ENCODE results near the gene KCNQ1. TPM values are rescaled to one million over a fixed set of nuclear protein-coding genes. Genes with fewer than 3 reads are reported as not detected.

Gene KCNQ1
- total and polyA plus RNA-seq, 2 of the 13 experiments (the other 11 are each of a cell fraction or from before 2014, with no cell fraction given), result 0.02 to 0.08 TPM

DNA sequence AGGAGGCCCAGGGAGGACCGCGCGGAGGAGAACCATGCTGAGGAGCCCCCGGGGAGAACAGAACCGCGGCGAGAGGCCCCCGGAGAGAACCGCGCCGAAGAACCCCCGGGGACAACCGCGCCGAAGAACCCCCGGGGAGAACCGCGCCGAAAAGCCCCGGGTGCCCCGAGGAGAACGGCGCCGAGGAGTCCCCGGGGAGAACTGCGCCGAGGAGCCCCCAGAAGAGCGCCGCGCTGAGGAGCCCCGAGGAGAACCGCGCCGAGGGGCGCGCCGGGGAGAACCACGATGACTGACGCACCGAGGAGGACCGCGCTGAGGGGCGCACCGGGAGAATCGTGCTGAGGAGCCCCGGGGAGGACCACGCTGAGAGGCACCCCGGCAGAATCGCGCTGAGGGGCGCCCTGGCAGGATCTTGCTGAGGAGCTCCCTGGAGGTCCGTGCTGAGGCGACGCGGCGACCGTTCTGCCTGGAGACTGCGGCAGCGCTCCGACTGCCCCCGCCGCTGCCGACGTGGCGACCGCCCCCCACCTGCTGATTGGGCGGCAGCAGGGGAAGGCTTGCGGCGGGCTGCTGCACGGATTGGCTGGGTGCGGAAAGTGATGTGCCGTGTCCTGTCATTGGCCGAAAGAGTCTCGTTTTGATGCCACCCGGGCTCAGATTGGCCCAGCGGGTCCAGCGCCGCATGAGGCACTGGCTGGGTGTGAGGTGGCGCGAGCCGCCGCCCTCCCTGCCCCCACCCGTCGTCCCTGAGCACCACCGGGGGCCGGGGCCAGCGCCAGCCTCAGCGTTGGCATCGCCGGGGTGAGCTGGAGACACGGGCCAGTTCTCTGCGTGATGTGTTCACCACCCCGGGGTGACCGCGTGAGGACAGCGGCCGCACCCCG is 255.0 kb downstream of the KCNQ1 start, which contains the start of gene KCNQ1OT1 (continued):
- TF ChIP-seq, protein P1, sequence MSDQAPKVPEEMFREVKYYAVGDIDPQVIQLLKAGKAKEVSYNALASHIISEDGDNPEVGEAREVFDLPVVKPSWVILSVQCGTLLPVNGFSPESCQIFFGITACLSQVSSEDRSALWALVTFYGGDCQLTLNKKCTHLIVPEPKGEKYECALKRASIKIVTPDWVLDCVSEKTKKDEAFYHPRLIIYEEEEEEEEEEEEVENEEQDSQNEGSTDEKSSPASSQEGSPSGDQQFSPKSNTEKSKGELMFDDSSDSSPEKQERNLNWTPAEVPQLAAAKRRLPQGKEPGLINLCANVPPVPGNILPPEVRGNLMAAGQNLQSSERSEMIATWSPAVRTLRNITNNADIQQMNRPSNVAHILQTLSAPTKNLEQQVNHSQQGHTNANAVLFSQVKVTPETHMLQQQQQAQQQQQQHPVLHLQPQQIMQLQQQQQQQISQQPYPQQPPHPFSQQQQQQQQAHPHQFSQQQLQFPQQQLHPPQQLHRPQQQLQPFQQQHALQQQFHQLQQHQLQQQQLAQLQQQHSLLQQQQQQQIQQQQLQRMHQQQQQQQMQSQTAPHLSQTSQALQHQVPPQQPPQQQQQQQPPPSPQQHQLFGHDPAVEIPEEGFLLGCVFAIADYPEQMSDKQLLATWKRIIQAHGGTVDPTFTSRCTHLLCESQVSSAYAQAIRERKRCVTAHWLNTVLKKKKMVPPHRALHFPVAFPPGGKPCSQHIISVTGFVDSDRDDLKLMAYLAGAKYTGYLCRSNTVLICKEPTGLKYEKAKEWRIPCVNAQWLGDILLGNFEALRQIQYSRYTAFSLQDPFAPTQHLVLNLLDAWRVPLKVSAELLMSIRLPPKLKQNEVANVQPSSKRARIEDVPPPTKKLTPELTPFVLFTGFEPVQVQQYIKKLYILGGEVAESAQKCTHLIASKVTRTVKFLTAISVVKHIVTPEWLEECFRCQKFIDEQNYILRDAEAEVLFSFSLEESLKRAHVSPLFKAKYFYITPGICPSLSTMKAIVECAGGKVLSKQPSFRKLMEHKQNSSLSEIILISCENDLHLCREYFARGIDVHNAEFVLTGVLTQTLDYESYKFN (CRISPR knock-in tag; conservative IDR thresholded peaks at IDR 0.05), result no peak
- TF ChIP-seq ZMYM4 (CRISPR knock-in tag; IDR thresholded peaks at IDR 0.05) (peak; percentile 83), FOXJ3 (CRISPR knock-in tag; IDR thresholded peaks at IDR 0.05; ENCODE audit: borderline replicate concordance) (0 out of 2 replicates have a peak, but pooled peaks have one; percentile 44), ZNF430 (CRISPR knock-in tag; IDR thresholded peaks at IDR 0.05) (peak; percentile 82), BORCS8-MEF2B (CRISPR knock-in tag; IDR thresholded peaks at IDR 0.05) (peak; percentile 92), IRF2 (CRISPR knock-in tag; IDR thresholded peaks at IDR 0.05) (peak; percentile 75), ZSCAN22 (CRISPR knock-in tag; IDR thresholded peaks at IDR 0.05) (no peak), MEIS1 (CRISPR knock-in tag; IDR thresholded peaks at IDR 0.05; ENCODE audit: borderline replicate concordance) (no peak), WIZ (CRISPR knock-in tag; IDR thresholded peaks at IDR 0.05) (no peak), ISX (CRISPR knock-in tag; conservative IDR thresholded peaks at IDR 0.05) (peak; percentile 82; the same call in 1 of the 2 replicates)
- TF ChIP-seq, protein P2, sequence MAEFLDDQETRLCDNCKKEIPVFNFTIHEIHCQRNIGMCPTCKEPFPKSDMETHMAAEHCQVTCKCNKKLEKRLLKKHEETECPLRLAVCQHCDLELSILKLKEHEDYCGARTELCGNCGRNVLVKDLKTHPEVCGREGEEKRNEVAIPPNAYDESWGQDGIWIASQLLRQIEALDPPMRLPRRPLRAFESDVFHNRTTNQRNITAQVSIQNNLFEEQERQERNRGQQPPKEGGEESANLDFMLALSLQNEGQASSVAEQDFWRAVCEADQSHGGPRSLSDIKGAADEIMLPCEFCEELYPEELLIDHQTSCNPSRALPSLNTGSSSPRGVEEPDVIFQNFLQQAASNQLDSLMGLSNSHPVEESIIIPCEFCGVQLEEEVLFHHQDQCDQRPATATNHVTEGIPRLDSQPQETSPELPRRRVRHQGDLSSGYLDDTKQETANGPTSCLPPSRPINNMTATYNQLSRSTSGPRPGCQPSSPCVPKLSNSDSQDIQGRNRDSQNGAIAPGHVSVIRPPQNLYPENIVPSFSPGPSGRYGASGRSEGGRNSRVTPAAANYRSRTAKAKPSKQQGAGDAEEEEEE (CRISPR knock-in tag; IDR thresholded peaks at IDR 0.05; ENCODE audit: borderline replicate concordance), result peak; percentile 88; the same call in 1 of the 2 replicates
- TF ChIP-seq, protein P3, sequence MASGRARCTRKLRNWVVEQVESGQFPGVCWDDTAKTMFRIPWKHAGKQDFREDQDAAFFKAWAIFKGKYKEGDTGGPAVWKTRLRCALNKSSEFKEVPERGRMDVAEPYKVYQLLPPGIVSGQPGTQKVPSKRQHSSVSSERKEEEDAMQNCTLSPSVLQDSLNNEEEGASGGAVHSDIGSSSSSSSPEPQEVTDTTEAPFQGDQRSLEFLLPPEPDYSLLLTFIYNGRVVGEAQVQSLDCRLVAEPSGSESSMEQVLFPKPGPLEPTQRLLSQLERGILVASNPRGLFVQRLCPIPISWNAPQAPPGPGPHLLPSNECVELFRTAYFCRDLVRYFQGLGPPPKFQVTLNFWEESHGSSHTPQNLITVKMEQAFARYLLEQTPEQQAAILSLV (CRISPR knock-in tag; IDR thresholded peaks at IDR 0.05; ENCODE audit: borderline replicate concordance), result peak; percentile 58; the same call in 1 of the 2 replicates
- TF ChIP-seq, protein P4, sequence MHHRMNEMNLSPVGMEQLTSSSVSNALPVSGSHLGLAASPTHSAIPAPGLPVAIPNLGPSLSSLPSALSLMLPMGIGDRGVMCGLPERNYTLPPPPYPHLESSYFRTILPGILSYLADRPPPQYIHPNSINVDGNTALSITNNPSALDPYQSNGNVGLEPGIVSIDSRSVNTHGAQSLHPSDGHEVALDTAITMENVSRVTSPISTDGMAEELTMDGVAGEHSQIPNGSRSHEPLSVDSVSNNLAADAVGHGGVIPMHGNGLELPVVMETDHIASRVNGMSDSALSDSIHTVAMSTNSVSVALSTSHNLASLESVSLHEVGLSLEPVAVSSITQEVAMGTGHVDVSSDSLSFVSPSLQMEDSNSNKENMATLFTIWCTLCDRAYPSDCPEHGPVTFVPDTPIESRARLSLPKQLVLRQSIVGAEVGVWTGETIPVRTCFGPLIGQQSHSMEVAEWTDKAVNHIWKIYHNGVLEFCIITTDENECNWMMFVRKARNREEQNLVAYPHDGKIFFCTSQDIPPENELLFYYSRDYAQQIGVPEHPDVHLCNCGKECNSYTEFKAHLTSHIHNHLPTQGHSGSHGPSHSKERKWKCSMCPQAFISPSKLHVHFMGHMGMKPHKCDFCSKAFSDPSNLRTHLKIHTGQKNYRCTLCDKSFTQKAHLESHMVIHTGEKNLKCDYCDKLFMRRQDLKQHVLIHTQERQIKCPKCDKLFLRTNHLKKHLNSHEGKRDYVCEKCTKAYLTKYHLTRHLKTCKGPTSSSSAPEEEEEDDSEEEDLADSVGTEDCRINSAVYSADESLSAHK (CRISPR knock-in tag; IDR thresholded peaks at IDR 0.05; ENCODE audit: borderline replicate concordance), result no peak
- TF ChIP-seq, protein P5, sequence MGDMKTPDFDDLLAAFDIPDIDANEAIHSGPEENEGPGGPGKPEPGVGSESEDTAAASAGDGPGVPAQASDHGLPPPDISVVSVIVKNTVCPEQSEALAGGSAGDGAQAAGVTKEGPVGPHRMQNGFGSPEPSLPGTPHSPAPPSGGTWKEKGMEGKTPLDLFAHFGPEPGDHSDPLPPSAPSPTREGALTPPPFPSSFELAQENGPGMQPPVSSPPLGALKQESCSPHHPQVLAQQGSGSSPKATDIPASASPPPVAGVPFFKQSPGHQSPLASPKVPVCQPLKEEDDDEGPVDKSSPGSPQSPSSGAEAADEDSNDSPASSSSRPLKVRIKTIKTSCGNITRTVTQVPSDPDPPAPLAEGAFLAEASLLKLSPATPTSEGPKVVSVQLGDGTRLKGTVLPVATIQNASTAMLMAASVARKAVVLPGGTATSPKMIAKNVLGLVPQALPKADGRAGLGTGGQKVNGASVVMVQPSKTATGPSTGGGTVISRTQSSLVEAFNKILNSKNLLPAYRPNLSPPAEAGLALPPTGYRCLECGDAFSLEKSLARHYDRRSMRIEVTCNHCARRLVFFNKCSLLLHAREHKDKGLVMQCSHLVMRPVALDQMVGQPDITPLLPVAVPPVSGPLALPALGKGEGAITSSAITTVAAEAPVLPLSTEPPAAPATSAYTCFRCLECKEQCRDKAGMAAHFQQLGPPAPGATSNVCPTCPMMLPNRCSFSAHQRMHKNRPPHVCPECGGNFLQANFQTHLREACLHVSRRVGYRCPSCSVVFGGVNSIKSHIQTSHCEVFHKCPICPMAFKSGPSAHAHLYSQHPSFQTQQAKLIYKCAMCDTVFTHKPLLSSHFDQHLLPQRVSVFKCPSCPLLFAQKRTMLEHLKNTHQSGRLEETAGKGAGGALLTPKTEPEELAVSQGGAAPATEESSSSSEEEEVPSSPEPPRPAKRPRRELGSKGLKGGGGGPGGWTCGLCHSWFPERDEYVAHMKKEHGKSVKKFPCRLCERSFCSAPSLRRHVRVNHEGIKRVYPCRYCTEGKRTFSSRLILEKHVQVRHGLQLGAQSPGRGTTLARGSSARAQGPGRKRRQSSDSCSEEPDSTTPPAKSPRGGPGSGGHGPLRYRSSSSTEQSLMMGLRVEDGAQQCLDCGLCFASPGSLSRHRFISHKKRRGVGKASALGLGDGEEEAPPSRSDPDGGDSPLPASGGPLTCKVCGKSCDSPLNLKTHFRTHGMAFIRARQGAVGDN (CRISPR knock-in tag; IDR thresholded peaks at IDR 0.05), result peak; percentile 75; the same call in 1 of the 2 replicates

Data from HepG2 (cell line).